Progenitor cell of endocrine pancreas (in vitro differentiated cells): ENCODE data around the gene DUSP7. TPM values are rescaled to one million over a fixed set of nuclear protein-coding genes. Genes with fewer than 3 reads are reported as not detected.

ENCODE experiments used
- DNase-seq: peaks from one replicate; pipeline ENCODE4 v3.0.0; 2021; ENCODE audit warnings: low spot score; ENCODE audit not compliant: unreplicated experiment
- H3K27ac Mint-ChIP-seq: 2 replicates; pipeline ENCODE4 v1.8.0; 2021; ENCODE audit warnings: mild to moderate bottlenecking, moderate library complexity, mixed read lengths
- H3K27me3 Mint-ChIP-seq: 2 replicates; pipeline ENCODE4 v1.8.0; 2021; ENCODE audit warnings: mixed read lengths
- H3K36me3 Mint-ChIP-seq: 2 replicates; pipeline ENCODE4 v1.8.0; 2022; ENCODE audit warnings: mixed read lengths; ENCODE audit not compliant: insufficient read depth
- H3K4me1 Mint-ChIP-seq: 2 replicates; pipeline ENCODE4 v1.8.0; 2021; ENCODE audit warnings: low read depth, mixed read lengths
- H3K4me3 Mint-ChIP-seq: 2 replicates; pipeline ENCODE4 v1.8.0; 2021; ENCODE audit warnings: low read depth, mild to moderate bottlenecking, moderate library complexity, mixed read lengths
- H3K9me3 Mint-ChIP-seq: 2 replicates; pipeline ENCODE4 v1.8.0; 2021; ENCODE audit warnings: low read depth, mixed read lengths
- CTCF ChIP-seq: fragments of 200-600 bp; sonication (generic); IDR thresholded peaks from one replicate; pipeline ENCODE4 v1.5.0; 2021; ENCODE audit warnings: antibody characterized with exemption, mild to moderate bottlenecking; ENCODE audit not compliant: unreplicated experiment
- total RNA-seq: library from RNA; stranded (reverse); gene quantifications from 2 replicates; pipeline ENCODE4 v1.2.1, GENCODE V29; 2021

DUSP7 gene
- total RNA-seq, 1 donor from 2014 or later: 10.3 TPM

DNA sequence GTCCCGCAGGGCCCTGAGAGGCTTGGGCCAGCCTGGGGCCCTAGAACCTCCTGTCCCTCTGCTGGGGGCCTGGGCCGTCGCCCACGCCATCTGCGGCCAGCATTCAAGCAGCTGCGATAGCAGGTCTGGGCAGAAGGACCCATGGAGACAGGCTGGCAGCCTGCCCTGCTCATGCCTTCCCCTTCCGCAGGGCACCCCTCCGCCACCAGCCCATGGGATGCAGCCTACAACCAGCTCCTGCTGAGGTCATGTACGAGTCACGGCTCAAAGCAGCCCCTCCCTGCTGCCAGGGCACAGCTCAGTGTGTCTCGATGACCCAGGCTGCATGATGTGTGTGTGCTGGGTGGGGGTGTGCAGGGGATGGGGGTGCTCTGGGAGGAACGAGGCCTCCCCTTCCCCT, 27.8 kb downstream of the DUSP7 start:
- Mint-ChIP-seq H3K27me3 (peaks cover 8% of the 10 kb centered on the region), H3K9me3 (no peaks in the 10 kb centered on the region)

GRCh38 chr3:52026041-52026440, 30.3 kb downstream of the DUSP7 start:
- H3K4me1 Mint-ChIP-seq: peaks cover 2% of the 10 kb centered on the region
- no peaks in the 10 kb centered on the region for H3K36me3 Mint-ChIP-seq
- no peak overlapping the region for H3K27ac Mint-ChIP-seq
- DNase-seq: no peak
- H3K4me3 Mint-ChIP-seq: no peak overlapping the region
- no peak for TF ChIP-seq CTCF
- H3K9me3 Mint-ChIP-seq: no peaks in the 10 kb centered on the region
- peaks cover 12% of the 10 kb centered on the region for H3K27me3 Mint-ChIP-seq

More for the DNA sequence above, 27.8 kb downstream of the DUSP7 start:
- Mint-ChIP-seq H3K36me3 (no peaks in the 10 kb centered on the region), H3K4me1 (peaks cover 2% of the 10 kb centered on the region), H3K27ac (no peak overlapping the region), H3K4me3 (no peak overlapping the region)
- TF ChIP-seq CTCF: no peak
- DNase-seq: no peak

DNA sequence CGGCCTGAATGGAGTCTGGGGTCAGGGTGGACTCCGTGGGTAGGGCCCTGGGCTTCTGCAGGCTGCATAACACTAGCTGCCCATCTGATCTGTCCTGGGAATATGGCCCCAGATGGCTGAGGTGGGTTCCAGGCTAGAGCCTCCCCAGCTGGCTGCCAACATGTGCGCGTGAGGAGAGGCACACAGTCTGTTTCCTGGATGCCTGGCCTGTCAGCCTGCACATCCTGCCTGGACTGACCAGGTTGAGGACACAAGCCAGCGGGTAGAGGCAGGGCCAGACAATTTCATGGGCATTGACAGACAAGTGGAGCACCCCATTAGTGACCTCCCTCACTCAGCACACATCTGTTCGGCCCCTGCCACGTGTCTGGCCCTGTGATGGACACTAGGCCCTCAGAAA, 30.9 kb downstream of the DUSP7 start:
- H3K27ac Mint-ChIP-seq: no peak overlapping the region
- peaks cover 12% of the 10 kb centered on the region for H3K27me3 Mint-ChIP-seq
- H3K36me3 Mint-ChIP-seq: no peaks in the 10 kb centered on the region
- TF ChIP-seq CTCF: no peak
- H3K4me3 Mint-ChIP-seq: no peak overlapping the region
- no peak for DNase-seq
- H3K9me3 Mint-ChIP-seq: no peaks in the 10 kb centered on the region
- H3K4me1 Mint-ChIP-seq: peaks cover 2% of the 10 kb centered on the region

DNA sequence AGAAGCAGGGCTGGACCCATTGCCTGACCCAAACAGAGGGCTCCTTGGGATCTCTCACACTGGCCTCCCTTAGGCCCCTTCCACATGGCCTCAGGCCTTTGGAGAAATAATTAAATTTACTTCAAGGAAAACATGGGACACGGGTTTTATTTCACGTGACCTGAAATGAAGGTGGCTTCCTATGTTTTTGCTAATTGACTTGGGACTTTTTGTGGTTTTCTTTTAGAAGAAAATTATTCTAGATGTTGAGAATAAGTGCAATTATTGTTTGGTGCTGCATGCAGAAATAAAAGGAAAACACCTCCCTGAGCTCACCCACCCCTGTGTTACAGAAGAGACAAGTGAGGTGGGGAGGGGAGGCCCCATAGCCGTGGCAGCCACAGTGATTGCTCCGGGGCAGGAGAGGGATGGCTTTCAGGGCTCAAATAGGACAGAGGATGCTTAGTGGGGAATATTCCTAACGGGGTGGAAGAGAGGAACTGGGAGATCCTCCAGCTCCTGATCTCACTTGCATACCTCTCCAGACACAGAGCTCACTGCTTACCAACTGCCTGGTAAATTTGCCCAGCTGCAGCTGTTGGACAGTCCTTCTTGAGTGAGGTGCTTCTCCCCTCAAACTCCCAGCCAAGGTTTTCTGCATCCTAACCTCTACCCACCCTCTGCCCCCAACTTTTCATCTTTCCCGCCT, 31.5 kb downstream of the DUSP7 start:
- Mint-ChIP-seq H3K4me3 (no peak overlapping the region), H3K27me3 (peaks cover 10% of the 10 kb centered on the region), H3K9me3 (no peaks in the 10 kb centered on the region), H3K36me3 (no peaks in the 10 kb centered on the region), H3K4me1 (peaks cover 2% of the 10 kb centered on the region), H3K27ac (no peak overlapping the region)
- no peak for DNase-seq
- TF ChIP-seq CTCF: no peak

- TF ChIP-seq CTCF: no peak
- H3K36me3 Mint-ChIP-seq: no peaks in the 10 kb centered on the region
- peaks cover 9% of the 10 kb centered on the region for H3K27me3 Mint-ChIP-seq
- H3K4me1 Mint-ChIP-seq: peaks cover 2% of the 10 kb centered on the region
- H3K27ac Mint-ChIP-seq: no peak overlapping the region
- H3K9me3 Mint-ChIP-seq: no peaks in the 10 kb centered on the region
- no peak overlapping the region for H3K4me3 Mint-ChIP-seq
- DNase-seq: no peak
These were observed 32.3 kb downstream of the DUSP7 start for GRCh38 chr3:52023860-52024764.
